Neural cell (in vitro differentiated cells): ENCODE results near the gene ZNF438. TPM values are rescaled to one million over a fixed set of nuclear protein-coding genes. Genes with fewer than 3 reads are reported as not detected.

Experiments used
- H2AFZ ChIP-seq: fragments of 200-600, 300-800 bp; sonication (generic), shearing (Covaris generic); 2 replicates; pipeline ENCODE4 v1.6.0; 2014; ENCODE audit warnings: low read depth, mild to moderate bottlenecking, antibody characterized with exemption, low read length, moderate library complexity
- H3F3A ChIP-seq: fragments of 200-600 bp; shearing (Covaris generic); 2 replicates; pipeline ENCODE4 v1.6.1; 2016; ENCODE audit warnings: mild to moderate bottlenecking, moderate library complexity, mixed read lengths, antibody characterized with exemption, low read length; ENCODE audit not compliant: insufficient read depth, poor library complexity, severe bottlenecking
- H3K27ac ChIP-seq: fragments of 200-600, 300-800 bp; sonication (generic), shearing (Covaris generic); 2 replicates; pipeline ENCODE4 v1.5.1; 2014; ENCODE audit warnings: mild to moderate bottlenecking, low read length, moderate library complexity
- H3K27me3 ChIP-seq: fragments of 300-800, 200-600 bp; sonication (generic), shearing (Covaris generic); 2 replicates; pipeline ENCODE4 v1.6.0; 2014; ENCODE audit warnings: mild to moderate bottlenecking, low read depth, low read length, moderate library complexity; ENCODE audit not compliant: insufficient read depth
- H3K36me3 ChIP-seq: fragments of 300-800, 200-600 bp; sonication (generic), shearing (Covaris generic); 2 replicates; pipeline ENCODE4 v1.5.1; 2014; ENCODE audit warnings: mild to moderate bottlenecking, antibody characterized with exemption, low read length, moderate library complexity; ENCODE audit not compliant: insufficient read depth
- H3K4me2 ChIP-seq: fragments of 300-800, 200-600 bp; sonication (generic), shearing (Covaris generic); 2 replicates; pipeline ENCODE4 v1.6.0; 2014; ENCODE audit warnings: mild to moderate bottlenecking, low read length
- H3K4me3 ChIP-seq: fragments of 300-800, 200-600 bp; sonication (generic), shearing (Covaris generic); 2 replicates; pipeline ENCODE4 v1.5.1; 2014; ENCODE audit warnings: mild to moderate bottlenecking, low read length, moderate library complexity
- H3K79me2 ChIP-seq: fragments of 200-600 bp; shearing (Covaris generic); replicated peaks from 2 replicates; pipeline ENCODE4 v1.6.0; 2014; ENCODE audit warnings: mild to moderate bottlenecking, low read length, moderate library complexity; ENCODE audit not compliant: insufficient read depth
- H3K9ac ChIP-seq: fragments of 300-800, 200-600 bp; sonication (generic), shearing (Covaris generic); 2 replicates; pipeline ENCODE4 v1.6.1; 2016; ENCODE audit warnings: mild to moderate bottlenecking, low read length, mixed read lengths
- H3K9me2 ChIP-seq: fragments of 200-600 bp; shearing (Covaris generic); 2 replicates; pipeline ENCODE4 v1.6.1; 2016; ENCODE audit warnings: mild to moderate bottlenecking, low read length, mixed read lengths; ENCODE audit not compliant: insufficient read depth
- H3K9me3 ChIP-seq: fragments of 200-600, 300-800 bp; sonication (generic), shearing (Covaris generic); 2 replicates; pipeline ENCODE4 v1.6.1; 2016; ENCODE audit warnings: mild to moderate bottlenecking, mixed run types, low read length, moderate library complexity, mixed read lengths
- H4K20me1 ChIP-seq: fragments of 200-600 bp; shearing (Covaris generic); 2 replicates; pipeline ENCODE4 v1.6.1; 2016; ENCODE audit warnings: mild to moderate bottlenecking, mixed run types; ENCODE audit not compliant: insufficient read depth
- EP300 ChIP-seq: fragments of 450-650 bp; conservative IDR thresholded peaks from 2 replicates; pipeline ENCODE4 v1.6.1; 2014; ENCODE audit warnings: antibody characterized with exemption, mild to moderate bottlenecking, moderate library complexity; ENCODE audit not compliant: poor library complexity, severe bottlenecking
- EZH2 ChIP-seq: fragments of 200-600, 300-800 bp; shearing (Covaris generic), sonication (generic); IDR thresholded peaks from 2 replicates; pipeline ENCODE4 v1.6.1; 2014; ENCODE audit warnings: antibody characterized with exemption, low read length, borderline replicate concordance, mild to moderate bottlenecking; ENCODE audit not compliant: insufficient read depth, poor library complexity, severe bottlenecking
- MXI1 ChIP-seq: fragments of 450-650 bp; conservative IDR thresholded peaks from 2 replicates; pipeline ENCODE4 v1.6.1; 2014; ENCODE audit warnings: antibody characterized with exemption, mild to moderate bottlenecking; ENCODE audit not compliant: poor library complexity, severe bottlenecking
- POLR2AphosphoS5 ChIP-seq: IDR thresholded peaks from 2 replicates; pipeline ENCODE4 v1.6.1; 2012
- RAD21 ChIP-seq: fragments of 450-650 bp; conservative IDR thresholded peaks from 2 replicates; pipeline ENCODE4 v1.6.1; 2014; ENCODE audit warnings: antibody characterized with exemption, mild to moderate bottlenecking, moderate library complexity
- SMC3 ChIP-seq: fragments of 450-650 bp; conservative IDR thresholded peaks from 2 replicates; pipeline ENCODE4 v1.6.1; 2014; ENCODE audit warnings: antibody characterized with exemption, mild to moderate bottlenecking, moderate library complexity; ENCODE audit not compliant: poor library complexity
- TAF1 ChIP-seq: IDR thresholded peaks from 2 replicates; pipeline ENCODE4 v1.6.1; 2012; ENCODE audit warnings: low read depth
- polyA plus RNA-seq: library from polyadenylated mRNA; depleted of rRNA; stranded (reverse); fragments of >200 nt; gene quantifications from 2 replicates; pipeline ENCODE4 v1.2.3, GENCODE V29; 2014
- TF ChIP-seq, protein P1 (sequence below): IDR thresholded peaks from 2 replicates; pipeline ENCODE4 v1.6.1; 2012; ENCODE audit warnings: borderline replicate concordance
- TF ChIP-seq, protein P2 (sequence below): fragments of 450-650 bp; IDR thresholded peaks from 2 replicates; pipeline ENCODE4 v1.5.1; 2014; ENCODE audit warnings: antibody characterized with exemption, mild to moderate bottlenecking, moderate library complexity; ENCODE audit not compliant: poor library complexity, severe bottlenecking

Gene ZNF438
- polyA plus RNA-seq, 1 donor from 2014 or later: 0.78 TPM

DNA sequence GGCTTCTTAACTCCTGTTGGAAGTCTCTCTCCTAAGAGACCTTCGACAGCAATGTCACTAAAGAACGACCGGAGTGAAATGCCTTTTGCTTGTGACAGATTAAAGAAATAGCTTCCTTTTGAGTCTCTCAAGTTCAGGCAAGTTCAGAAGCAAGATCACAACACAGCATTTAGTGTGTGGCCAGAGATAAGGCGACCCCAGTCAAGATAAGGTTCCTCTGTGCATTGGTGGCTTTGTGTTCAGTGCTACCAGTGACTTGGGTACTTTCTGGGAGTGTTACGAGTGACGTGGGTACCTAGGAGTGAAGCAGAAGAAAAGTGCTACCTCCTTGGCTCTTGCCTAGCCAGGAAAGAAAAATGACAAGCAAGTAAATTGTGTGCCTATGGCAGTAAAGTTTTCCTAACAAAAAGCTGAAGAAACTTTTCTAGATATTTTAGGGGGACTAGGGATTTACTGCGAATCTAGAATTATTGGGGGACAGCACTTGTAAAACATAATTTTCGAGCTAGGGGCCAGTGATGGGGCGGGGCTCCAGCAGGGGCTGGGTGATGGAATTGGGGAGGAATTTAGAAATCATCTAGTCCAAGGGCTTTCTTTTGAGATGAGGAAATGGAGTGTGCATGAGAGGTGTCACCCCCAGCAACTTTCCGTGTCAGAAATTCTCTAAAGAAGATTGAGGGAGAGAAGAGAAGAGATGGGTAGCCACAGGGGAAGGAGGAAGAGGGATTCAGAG is 210.2 kb downstream of the ZNF438 start:
- Histone ChIP-seq H3K27ac (no peak overlapping the region), H3K36me3 (no peaks in the 10 kb centered on the region), H3K9me2 (no peaks in the 10 kb centered on the region), H3K4me3 (no peak overlapping the region), H3K9ac (no peak overlapping the region), H3K4me2 (no peak overlapping the region), H3F3A (no peaks in the 10 kb centered on the region), H3K27me3 (no peaks in the 10 kb centered on the region), H2AFZ (no peak overlapping the region), H3K79me2 (no peaks in the 10 kb centered on the region), H4K20me1 (no peaks in the 10 kb centered on the region), H3K9me3 (no peaks in the 10 kb centered on the region)
- TF ChIP-seq TAF1: no peak
- no peak for TF ChIP-seq RAD21
- no peak for TF ChIP-seq EZH2
- TF ChIP-seq POLR2AphosphoS5: no peak
- TF ChIP-seq MXI1: no peak
- TF ChIP-seq EP300: no peak
- TF ChIP-seq, protein P1, sequence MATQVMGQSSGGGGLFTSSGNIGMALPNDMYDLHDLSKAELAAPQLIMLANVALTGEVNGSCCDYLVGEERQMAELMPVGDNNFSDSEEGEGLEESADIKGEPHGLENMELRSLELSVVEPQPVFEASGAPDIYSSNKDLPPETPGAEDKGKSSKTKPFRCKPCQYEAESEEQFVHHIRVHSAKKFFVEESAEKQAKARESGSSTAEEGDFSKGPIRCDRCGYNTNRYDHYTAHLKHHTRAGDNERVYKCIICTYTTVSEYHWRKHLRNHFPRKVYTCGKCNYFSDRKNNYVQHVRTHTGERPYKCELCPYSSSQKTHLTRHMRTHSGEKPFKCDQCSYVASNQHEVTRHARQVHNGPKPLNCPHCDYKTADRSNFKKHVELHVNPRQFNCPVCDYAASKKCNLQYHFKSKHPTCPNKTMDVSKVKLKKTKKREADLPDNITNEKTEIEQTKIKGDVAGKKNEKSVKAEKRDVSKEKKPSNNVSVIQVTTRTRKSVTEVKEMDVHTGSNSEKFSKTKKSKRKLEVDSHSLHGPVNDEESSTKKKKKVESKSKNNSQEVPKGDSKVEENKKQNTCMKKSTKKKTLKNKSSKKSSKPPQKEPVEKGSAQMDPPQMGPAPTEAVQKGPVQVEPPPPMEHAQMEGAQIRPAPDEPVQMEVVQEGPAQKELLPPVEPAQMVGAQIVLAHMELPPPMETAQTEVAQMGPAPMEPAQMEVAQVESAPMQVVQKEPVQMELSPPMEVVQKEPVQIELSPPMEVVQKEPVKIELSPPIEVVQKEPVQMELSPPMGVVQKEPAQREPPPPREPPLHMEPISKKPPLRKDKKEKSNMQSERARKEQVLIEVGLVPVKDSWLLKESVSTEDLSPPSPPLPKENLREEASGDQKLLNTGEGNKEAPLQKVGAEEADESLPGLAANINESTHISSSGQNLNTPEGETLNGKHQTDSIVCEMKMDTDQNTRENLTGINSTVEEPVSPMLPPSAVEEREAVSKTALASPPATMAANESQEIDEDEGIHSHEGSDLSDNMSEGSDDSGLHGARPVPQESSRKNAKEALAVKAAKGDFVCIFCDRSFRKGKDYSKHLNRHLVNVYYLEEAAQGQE: no peak
- TF ChIP-seq, protein P2, sequence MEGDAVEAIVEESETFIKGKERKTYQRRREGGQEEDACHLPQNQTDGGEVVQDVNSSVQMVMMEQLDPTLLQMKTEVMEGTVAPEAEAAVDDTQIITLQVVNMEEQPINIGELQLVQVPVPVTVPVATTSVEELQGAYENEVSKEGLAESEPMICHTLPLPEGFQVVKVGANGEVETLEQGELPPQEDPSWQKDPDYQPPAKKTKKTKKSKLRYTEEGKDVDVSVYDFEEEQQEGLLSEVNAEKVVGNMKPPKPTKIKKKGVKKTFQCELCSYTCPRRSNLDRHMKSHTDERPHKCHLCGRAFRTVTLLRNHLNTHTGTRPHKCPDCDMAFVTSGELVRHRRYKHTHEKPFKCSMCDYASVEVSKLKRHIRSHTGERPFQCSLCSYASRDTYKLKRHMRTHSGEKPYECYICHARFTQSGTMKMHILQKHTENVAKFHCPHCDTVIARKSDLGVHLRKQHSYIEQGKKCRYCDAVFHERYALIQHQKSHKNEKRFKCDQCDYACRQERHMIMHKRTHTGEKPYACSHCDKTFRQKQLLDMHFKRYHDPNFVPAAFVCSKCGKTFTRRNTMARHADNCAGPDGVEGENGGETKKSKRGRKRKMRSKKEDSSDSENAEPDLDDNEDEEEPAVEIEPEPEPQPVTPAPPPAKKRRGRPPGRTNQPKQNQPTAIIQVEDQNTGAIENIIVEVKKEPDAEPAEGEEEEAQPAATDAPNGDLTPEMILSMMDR: no peak
- no peak for TF ChIP-seq SMC3

DNA sequence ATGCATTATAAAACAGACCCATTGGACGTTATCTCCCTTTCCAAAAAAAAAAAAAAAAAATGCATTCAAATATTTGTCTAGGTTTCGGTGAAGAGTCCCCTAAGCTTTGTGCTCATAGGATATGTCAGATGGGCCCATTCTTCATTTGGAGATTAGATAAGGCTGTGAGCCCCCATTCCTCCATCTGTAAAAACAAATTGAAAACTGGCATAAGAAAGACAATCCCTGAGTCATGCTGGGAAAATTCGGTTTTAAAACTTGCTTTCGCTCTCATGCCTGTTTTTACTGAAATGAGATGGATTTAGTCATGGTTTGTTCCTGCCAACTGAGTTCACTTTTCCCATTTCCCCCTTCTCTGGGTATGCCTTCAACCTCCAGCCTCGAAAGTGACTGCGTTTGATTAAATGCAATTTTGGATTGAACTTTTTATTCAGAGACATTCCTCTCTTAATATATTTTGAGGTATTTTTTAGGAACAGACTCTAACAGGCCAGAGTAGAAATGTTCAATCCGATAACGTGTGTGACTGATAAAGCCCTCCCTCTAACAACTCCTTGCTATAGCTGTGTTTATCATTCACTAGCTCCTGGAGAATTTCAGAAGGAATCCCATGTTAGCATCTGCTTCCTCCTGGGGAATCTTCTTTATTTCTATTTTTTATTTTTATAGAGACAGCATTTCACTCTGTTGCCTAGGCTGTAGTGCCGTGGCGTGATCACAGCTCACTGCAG is 211.2 kb downstream of the ZNF438 start:
- no peaks in the 10 kb centered on the region for H3K36me3 ChIP-seq
- TF ChIP-seq, protein P1: no peak
- no peak for TF ChIP-seq EP300
- TF ChIP-seq TAF1: no peak
- TF ChIP-seq SMC3: no peak
- TF ChIP-seq EZH2: no peak
- no peak for TF ChIP-seq POLR2AphosphoS5
- TF ChIP-seq MXI1: no peak
- TF ChIP-seq RAD21: no peak
- TF ChIP-seq, protein P2: no peak
- no peaks in the 10 kb centered on the region for H3F3A ChIP-seq
- H3K27me3 ChIP-seq: no peaks in the 10 kb centered on the region
- no peak overlapping the region for H3K4me3 ChIP-seq
- no peaks in the 10 kb centered on the region for H3K9me2 ChIP-seq
- no peaks in the 10 kb centered on the region for H4K20me1 ChIP-seq
- H3K9me3 ChIP-seq: no peaks in the 10 kb centered on the region
- H2AFZ ChIP-seq: no peak overlapping the region
- H3K79me2 ChIP-seq: no peaks in the 10 kb centered on the region
- no peak overlapping the region for H3K4me2 ChIP-seq
- no peak overlapping the region for H3K27ac ChIP-seq
- H3K9ac ChIP-seq: no peak overlapping the region
